ELF-1 (cell line): ENCODE results near the gene MIA2.
"Not testable (repeated sequence)": the region's sequence is repeated elsewhere in the genome, so short reads cannot be mapped to it uniquely, and the experiment has no call there.

Experiments used
- DNase-seq: peaks from one replicate; pipeline ENCODE4 v3.0.0-alpha.2; 2016; ENCODE audit warnings: low read depth, low spot score

MIA2 gene

GRCh38 chr14:39268393-39268792, 34.7 kb downstream of the MIA2 start:
- no peak for DNase-seq

GRCh38 chr14:39272918-39273317, 39.2 kb downstream of the MIA2 start:
- no peak for DNase-seq

DNA sequence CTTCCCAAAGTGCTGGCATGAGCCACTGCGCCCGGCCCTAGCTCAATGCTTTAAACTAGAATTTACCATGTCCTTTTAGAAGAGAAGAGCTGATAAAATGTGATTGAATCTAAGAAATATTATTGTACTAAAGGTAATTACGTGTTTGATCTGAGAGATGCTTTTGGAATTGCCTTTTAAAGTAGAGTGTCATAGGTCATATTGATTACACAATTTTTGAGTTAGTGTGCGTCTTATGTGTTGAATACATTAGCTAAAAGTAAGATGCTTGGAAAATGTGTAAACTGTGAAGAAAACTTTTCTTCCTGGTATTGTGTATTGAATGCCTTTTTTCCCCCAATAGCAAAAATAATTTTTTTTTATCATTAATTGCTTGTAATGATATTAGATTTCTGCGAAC, 41.7 kb downstream of the MIA2 start:
- DNase-seq: no peak

- DNase-seq: no peak
Observed at GRCh38 chr14:39276005-39276404, 42.3 kb downstream of the MIA2 start.

GRCh38 chr14:39276579-39277114, 42.9 kb downstream of the MIA2 start:
- DNase-seq: no peak

DNA sequence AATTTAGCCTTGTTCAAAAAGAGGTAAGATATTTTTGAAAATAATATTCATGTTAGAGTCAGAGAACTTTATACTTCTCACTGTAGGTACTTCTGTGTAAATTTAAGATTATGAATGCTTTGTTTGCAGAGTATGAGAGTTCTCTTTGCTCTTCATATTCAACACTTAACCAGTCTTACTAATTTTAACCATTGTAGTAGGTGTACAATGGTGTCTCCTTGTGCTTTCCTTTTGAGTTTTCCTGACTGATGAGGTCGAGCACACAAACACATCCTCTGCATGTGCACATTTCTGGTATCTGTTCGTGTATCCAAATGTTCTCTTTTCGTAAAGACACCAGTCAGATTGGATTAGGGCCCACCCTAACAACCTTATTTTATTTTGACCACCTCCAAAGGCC, 45.8 kb downstream of the MIA2 start:
- DNase-seq: no peak

DNA sequence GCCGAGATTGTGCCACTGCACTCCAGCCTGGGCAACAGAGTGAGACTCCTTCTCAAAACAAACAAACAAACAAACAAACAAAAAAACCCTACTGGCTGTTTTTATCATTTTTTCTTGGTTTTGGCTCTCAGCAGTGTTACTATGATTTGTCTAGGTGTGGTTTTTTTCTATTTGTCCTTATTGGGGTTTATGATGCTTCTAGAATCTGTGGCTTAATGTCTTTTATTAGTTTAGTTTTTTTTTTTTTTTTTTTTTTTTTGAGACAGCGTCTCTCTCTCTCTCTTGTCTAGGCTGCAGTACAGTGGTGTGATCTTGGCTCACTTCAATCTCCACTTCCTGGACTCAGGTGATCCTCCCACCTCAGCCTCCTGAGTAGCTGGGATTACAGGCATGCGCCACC, 47.0 kb downstream of the MIA2 start:
- DNase-seq: not testable (repeated sequence)

- DNase-seq: no peak
Observed at GRCh38 chr14:39289523-39289922, 55.8 kb downstream of the MIA2 start.

DNA sequence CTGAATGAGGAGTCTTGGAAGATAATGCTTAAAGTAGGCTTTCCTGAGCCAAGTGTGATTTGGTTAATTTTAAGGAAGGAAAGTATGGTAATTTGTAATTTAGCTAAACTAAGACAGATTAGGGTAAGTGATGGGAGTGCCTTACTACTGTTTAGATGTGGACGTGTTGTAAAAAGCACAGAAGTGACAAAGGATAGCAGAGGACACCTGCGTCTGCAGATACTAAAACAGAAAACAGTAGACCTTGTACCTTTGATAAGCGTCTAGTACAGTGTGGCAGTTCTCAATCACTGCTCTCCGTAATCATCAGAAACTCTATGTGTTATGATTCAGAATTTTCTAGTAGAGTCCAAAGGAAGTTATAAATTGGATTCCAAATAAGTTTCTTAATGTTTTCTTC, 58.0 kb downstream of the MIA2 start:
- DNase-seq: no peak

DNA sequence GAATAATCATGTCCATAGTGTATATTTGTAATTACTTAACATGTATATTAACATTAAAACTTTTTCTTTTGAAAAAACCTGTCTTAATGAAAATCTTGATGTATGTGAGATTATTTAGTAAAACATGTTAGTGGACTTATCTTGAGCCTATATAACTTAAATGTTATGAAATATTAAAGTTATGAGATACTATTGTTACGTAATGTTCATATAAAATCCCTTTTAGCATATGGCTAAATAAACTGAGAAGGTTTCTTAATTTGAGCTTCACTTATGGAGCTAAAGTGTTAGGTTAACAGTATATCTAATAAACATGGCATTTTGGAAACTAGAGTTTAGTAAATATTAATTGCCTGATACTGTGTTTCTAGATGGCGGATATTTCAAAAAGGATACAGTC, 59.9 kb downstream of the MIA2 start:
- no peak for DNase-seq

DNA sequence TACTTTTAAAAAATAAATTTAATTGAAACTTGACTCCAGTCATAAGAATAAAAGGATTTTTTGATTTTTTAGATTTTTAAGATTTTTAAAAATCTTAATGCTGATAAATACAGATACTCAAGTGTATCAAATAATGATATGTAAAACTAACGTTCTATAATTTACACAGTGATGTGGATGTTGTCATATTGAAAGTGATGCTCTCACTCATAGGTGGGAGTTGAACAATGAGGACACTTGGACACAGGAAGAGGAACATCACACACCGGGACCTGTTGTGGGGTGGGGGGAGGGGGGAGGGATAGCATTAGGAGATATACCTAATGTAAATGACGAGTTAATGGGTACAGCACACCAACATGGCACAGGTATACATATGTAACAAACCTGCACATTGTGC, 66.7 kb downstream of the MIA2 start:
- DNase-seq: not testable (repeated sequence)

- no peak for DNase-seq
Observed at GRCh38 chr14:39302124-39302810, 68.6 kb downstream of the MIA2 start.

DNA sequence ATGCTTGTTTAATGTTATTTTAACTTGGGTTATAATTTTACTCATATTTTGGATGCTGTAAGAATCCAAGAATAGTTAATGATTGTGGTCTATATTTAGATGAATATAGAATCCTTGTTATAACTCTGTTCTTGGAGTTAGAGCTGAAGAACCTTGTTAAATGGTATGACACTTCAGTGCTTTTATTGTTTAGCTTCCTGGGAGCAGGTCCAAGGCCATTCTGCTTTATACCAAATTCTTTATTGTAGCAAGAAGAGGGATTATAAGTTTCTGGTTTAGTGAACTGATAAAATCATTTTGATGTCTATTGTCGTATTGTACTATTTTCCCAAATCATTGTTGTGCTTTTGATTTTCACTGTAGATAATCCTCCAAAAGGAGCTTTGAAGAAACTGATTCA, 69.4 kb downstream of the MIA2 start:
- DNase-seq: no peak

- no peak for DNase-seq
Observed at GRCh38 chr14:39307815-39308214, 74.1 kb downstream of the MIA2 start.

GRCh38 chr14:39310051-39310450, 76.3 kb downstream of the MIA2 start:
- no peak for DNase-seq

DNA sequence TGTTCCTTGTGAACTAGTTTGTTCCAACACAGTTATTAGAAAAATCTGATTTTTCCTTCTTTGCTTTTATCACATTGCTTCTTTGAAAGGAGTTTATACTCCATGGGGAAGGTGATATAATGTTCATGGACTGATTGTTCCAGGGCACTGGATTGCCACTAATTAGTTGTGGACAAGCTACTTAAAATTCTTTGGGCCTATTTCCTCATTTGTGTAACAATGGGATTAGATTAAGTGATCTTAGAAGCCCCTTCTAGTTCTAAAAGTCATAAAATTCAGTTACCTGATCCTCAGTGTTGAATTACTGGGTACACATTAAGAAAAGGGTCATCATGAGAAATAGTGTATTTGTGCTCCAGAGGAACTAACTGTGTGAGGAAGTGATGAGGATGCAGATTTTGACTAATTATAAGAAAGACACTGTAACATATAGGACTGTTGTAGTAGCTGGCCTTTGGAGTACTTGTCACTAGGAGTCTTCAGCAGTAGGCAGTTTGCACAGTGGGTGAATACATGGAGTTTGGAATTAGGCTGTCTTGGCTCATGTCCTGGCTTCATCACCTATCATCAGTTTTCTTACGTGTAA, 82.2 kb downstream of the MIA2 start:
- no peak for DNase-seq

- DNase-seq: no peak
Observed at GRCh38 chr14:39316830-39317553, 83.3 kb downstream of the MIA2 start.

- no peak for DNase-seq
Observed at GRCh38 chr14:39318574-39318973, 84.9 kb downstream of the MIA2 start.

- no peak for DNase-seq
Observed at GRCh38 chr14:39319381-39319780, 85.7 kb downstream of the MIA2 start.

GRCh38 chr14:39320318-39320717, 86.6 kb downstream of the MIA2 start:
- DNase-seq: no peak

- DNase-seq: no peak
Observed at GRCh38 chr14:39322807-39323206, 89.1 kb downstream of the MIA2 start.

DNA sequence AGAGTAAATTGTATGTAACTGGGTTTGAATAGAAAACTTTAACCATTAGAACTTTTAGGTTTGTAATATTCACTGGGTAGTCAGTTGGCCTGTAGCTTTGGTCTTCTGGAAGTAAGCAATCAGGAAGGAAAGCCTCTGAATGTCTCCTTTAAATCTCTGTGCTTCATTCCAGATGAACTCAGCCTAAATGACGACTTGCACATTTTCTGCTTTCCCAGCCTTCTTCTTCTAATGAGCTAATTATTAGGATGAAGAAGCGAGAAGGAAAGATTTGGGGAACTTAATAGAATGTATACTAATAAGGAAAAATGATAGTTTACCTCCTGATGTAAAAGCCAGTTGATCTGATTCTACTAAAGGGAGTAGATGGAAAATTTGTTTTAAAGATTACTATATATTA, 90.4 kb downstream of the MIA2 start:
- no peak for DNase-seq

- DNase-seq: peak; percentile 78
Observed at GRCh38 chr14:39339003-39339402, 105.3 kb downstream of the MIA2 start.
